Measurements from ENCODE around the gene TXNDC12. TPM values are rescaled to one million over a fixed set of nuclear protein-coding genes. Genes with fewer than 3 reads are reported as not detected.
"Not testable (repeated sequence)": the region's sequence is repeated elsewhere in the genome, so short reads cannot be mapped to it uniquely, and the experiment has no call there.

Gene TXNDC12
- total RNA-seq (2014; rRNA removed; shearing (Covaris generic)), result 69.7 and 100 TPM in 2 replicates

GRCh38 chr1:52055066-52055865 lies at the start of gene TXNDC12:
TXNDC12 (minus strand) TSS chr1:52055191; CDS start chr1:52055096, 95 bp downstream.
- DNase-seq (ENCODE audit: low read depth in 1 of 2, low spot score in 2 of 2), result peak; percentile 84 to 88

GRCh38 chr1:52102336-52103013 lies 47.5 kb upstream of the TXNDC12 start:
- no peak for DNase-seq (ENCODE audit: low read depth in 1 of 2, low spot score in 2 of 2)

More at GRCh38 chr1:52055066-52055865, at the start of gene TXNDC12:
- Histone ChIP-seq H3K27me3 (replicated peaks) (no peaks in the 10 kb centered on the region), H3K4me3 (peak within 1 kb of the TSS; percentile 86), H3K36me3 (peaks cover 27% of the 10 kb centered on the region), H3K27ac (peak within 1 kb of the TSS; percentile 39; the same call in 1 of the 2 replicates), H3K4me1 (replicated peaks) (peaks cover 37% of the 10 kb centered on the region), H3K9me3 (replicated peaks) (no peaks in the 10 kb centered on the region)

GRCh38 chr1:52098139-52098871 lies 43.3 kb upstream of the TXNDC12 start:
- Histone ChIP-seq H3K4me1 (replicated peaks) (no peaks in the 10 kb centered on the region), H3K27ac (no peak overlapping the region), H3K27me3 (replicated peaks) (no peaks in the 10 kb centered on the region), H3K36me3 (no peaks in the 10 kb centered on the region), H3K9me3 (replicated peaks) (0 out of 2 replicates have a peak, but pooled peaks cover 3% of the 10 kb centered on the region), H3K4me3 (no peak overlapping the region)
- DNase-seq (ENCODE audit: low read depth in 1 of 2, low spot score in 2 of 2), result no peak

More at GRCh38 chr1:52102336-52103013, 47.5 kb upstream of the TXNDC12 start:
- Histone ChIP-seq H3K9me3 (replicated peaks) (0 out of 2 replicates have a peak, but pooled peaks cover 3% of the 10 kb centered on the region), H3K27ac (no peak overlapping the region), H3K36me3 (no peaks in the 10 kb centered on the region), H3K4me3 (no peak overlapping the region), H3K27me3 (replicated peaks) (no peaks in the 10 kb centered on the region), H3K4me1 (replicated peaks) (no peaks in the 10 kb centered on the region)

- peaks cover 2% of the 10 kb centered on the region for H3K36me3 ChIP-seq
- H3K27me3 ChIP-seq (replicated peaks), result no peaks in the 10 kb centered on the region
- no peaks in the 10 kb centered on the region for H3K4me1 ChIP-seq (replicated peaks)
- DNase-seq (ENCODE audit: low read depth in 1 of 2, low spot score in 2 of 2), result no peak
- no peak overlapping the region for H3K27ac ChIP-seq
- H3K9me3 ChIP-seq (replicated peaks), result 0 out of 2 replicates have a peak, but pooled peaks cover 3% of the 10 kb centered on the region
- H3K4me3 ChIP-seq, result no peak overlapping the region
Observed at GRCh38 chr1:52096216-52096615, 41.2 kb upstream of the TXNDC12 start.

- DNase-seq (ENCODE audit: low read depth in 1 of 2, low spot score in 2 of 2); H3K4me3 ChIP-seq; H3K4me1 ChIP-seq (replicated peaks); H3K27me3 ChIP-seq (replicated peaks); H3K27ac ChIP-seq; H3K9me3 ChIP-seq (replicated peaks): not testable (repeated sequence)
- peaks cover 11% of the 10 kb centered on the region for H3K36me3 ChIP-seq
Observed at GRCh38 chr1:52094300-52094699, 39.3 kb upstream of the TXNDC12 start.

GRCh38 chr1:52087892-52088291 lies 32.9 kb upstream of the TXNDC12 start:
- not testable (repeated sequence) for H3K4me3 ChIP-seq; H3K27ac ChIP-seq; H3K27me3 ChIP-seq (replicated peaks); H3K9me3 ChIP-seq (replicated peaks); H3K4me1 ChIP-seq (replicated peaks); DNase-seq (ENCODE audit: low read depth in 1 of 2, low spot score in 2 of 2)
- H3K36me3 ChIP-seq, result peaks cover 34% of the 10 kb centered on the region

GRCh38 chr1:52080014-52080415 lies 25.0 kb upstream of the TXNDC12 start:
- H3K4me3 ChIP-seq, result no peak overlapping the region
- no peaks in the 10 kb centered on the region for H3K9me3 ChIP-seq (replicated peaks)
- H3K36me3 ChIP-seq, result peaks cover 31% of the 10 kb centered on the region
- H3K27ac ChIP-seq, result no peak overlapping the region
- peaks cover 3% of the 10 kb centered on the region; the same call in 1 of the 2 replicates for H3K4me1 ChIP-seq (replicated peaks)
- H3K27me3 ChIP-seq (replicated peaks), result no peaks in the 10 kb centered on the region
- no peak for DNase-seq (ENCODE audit: low read depth in 1 of 2, low spot score in 2 of 2)

- not testable (repeated sequence) for H3K9me3 ChIP-seq (replicated peaks); H3K4me1 ChIP-seq (replicated peaks); H3K27ac ChIP-seq; DNase-seq (ENCODE audit: low read depth in 1 of 2, low spot score in 2 of 2); H3K4me3 ChIP-seq; H3K27me3 ChIP-seq (replicated peaks)
- H3K36me3 ChIP-seq, result peaks cover 38% of the 10 kb centered on the region
Observed at GRCh38 chr1:52077277-52077676, 22.3 kb upstream of the TXNDC12 start.

- no peak overlapping the region for H3K27ac ChIP-seq
Observed at GRCh38 chr1:52072291-52072690, 17.3 kb upstream of the TXNDC12 start.

GRCh38 chr1:52070704-52071103 lies 15.7 kb upstream of the TXNDC12 start:
- Histone ChIP-seq H3K4me1 (replicated peaks) (no peaks in the 10 kb centered on the region), H3K4me3 (no peak overlapping the region), H3K27me3 (replicated peaks) (no peaks in the 10 kb centered on the region), H3K27ac (no peak overlapping the region), H3K36me3 (peaks cover 67% of the 10 kb centered on the region), H3K9me3 (replicated peaks) (no peaks in the 10 kb centered on the region)
- no peak for DNase-seq (ENCODE audit: low read depth in 1 of 2, low spot score in 2 of 2)

More at GRCh38 chr1:52072291-52072690, 17.3 kb upstream of the TXNDC12 start:
- H3K4me3 ChIP-seq, result no peak overlapping the region
- H3K27me3 ChIP-seq (replicated peaks), result no peaks in the 10 kb centered on the region
- no peak for DNase-seq (ENCODE audit: low read depth in 1 of 2, low spot score in 2 of 2)
- H3K36me3 ChIP-seq, result peaks cover 62% of the 10 kb centered on the region
- no peaks in the 10 kb centered on the region for H3K4me1 ChIP-seq (replicated peaks)
- H3K9me3 ChIP-seq (replicated peaks), result no peaks in the 10 kb centered on the region

- no peak for DNase-seq (ENCODE audit: low read depth in 1 of 2, low spot score in 2 of 2)
- Histone ChIP-seq H3K9me3 (replicated peaks) (no peaks in the 10 kb centered on the region), H3K4me3 (no peak overlapping the region), H3K36me3 (peaks cover 73% of the 10 kb centered on the region), H3K4me1 (replicated peaks) (peaks cover 14% of the 10 kb centered on the region), H3K27me3 (replicated peaks) (no peaks in the 10 kb centered on the region), H3K27ac (no peak overlapping the region)
Observed at GRCh38 chr1:52063192-52063591, 8.2 kb upstream of the TXNDC12 start.

GRCh38 chr1:52060822-52061221 lies 5.8 kb upstream of the TXNDC12 start:
- Histone ChIP-seq H3K9me3 (replicated peaks) (no peaks in the 10 kb centered on the region), H3K27me3 (replicated peaks) (no peaks in the 10 kb centered on the region), H3K4me3 (no peak overlapping the region), H3K36me3 (peaks cover 58% of the 10 kb centered on the region), H3K27ac (no peak overlapping the region), H3K4me1 (replicated peaks) (peaks cover 30% of the 10 kb centered on the region)
- DNase-seq (ENCODE audit: low read depth in 1 of 2, low spot score in 2 of 2), result no peak

GRCh38 chr1:52059888-52060287 lies 4.9 kb upstream of the TXNDC12 start:
- no peaks in the 10 kb centered on the region for H3K9me3 ChIP-seq (replicated peaks)
- no peak for DNase-seq (ENCODE audit: low read depth in 1 of 2, low spot score in 2 of 2)
- H3K27ac ChIP-seq, result no peak overlapping the region
- H3K4me3 ChIP-seq, result no peak overlapping the region
- peaks cover 49% of the 10 kb centered on the region for H3K36me3 ChIP-seq
- H3K27me3 ChIP-seq (replicated peaks), result no peaks in the 10 kb centered on the region
- peaks cover 30% of the 10 kb centered on the region for H3K4me1 ChIP-seq (replicated peaks)

Measured in SJSA1 (cell line).